GM18526 (cell line): Measurements from ENCODE around the gene TEX19.

Experiments
- POLR2A ChIP-seq: IDR thresholded peaks from 3 replicates; pipeline ENCODE4 v1.6.1; 2011; ENCODE audit not compliant: insufficient read length; ENCODE audit errors: extremely low read depth

The TEX19 gene

DNA sequence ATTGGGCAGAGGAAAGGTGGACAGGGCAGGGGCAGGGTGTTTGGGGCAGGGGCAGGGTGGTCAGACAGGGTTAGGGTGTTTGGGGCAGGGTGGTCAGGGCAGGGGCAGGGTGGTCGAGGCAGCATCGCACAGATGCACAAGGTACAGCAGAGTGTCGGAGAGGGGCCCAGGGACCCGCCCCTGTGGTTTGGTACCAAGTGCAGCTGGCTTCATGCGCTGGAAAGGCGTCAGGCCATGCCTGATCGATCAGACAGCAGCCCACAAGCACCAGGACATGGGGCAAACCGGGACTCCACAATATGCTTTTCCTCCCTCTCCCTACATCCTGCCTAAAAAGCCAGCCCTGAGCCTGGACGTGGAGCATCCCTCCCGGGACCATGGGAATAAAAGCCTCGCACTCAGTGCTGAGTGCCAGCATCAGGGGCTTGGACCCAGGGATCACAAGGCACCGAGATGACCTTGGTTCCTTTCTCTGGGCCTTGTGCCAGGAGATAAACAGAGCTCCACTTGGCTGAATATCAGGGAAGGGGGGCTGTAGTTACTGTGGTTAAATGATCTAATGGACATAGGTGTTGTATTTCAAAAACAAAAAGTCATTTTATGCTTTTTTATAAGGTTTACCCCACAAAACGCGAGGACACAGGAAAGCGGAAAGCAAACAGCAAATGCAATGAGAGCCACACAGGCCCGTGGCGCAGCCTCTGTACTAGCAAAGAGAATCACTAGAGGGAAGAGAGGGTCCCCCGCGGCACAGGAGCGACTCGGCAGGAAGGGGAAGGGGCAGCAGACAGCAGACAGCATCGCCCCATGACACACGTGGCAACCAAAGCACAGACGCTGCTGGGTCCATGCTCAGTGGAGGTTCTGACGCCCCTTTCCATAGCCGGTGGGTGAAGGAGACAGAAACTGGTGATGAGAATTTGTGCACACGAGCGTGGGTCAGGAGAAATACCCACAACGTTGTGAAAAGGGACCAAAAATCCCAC is 53.8 kb downstream of the TEX19 start:
- no peak for TF ChIP-seq POLR2A
